HG03342 (cell line): ENCODE results near the gene CRIM1.
A peak's percentile ranks its signal among the peaks of the same experiment; 100 is the strongest.

Experiments
- ATAC-seq: cut with Tn5 transposase; IDR thresholded peaks from one replicate; pipeline ENCODE4 v1.9.1; 2021; ENCODE audit warnings: mild to moderate bottlenecking, moderate library complexity; ENCODE audit not compliant: unreplicated experiment

CRIM1 gene

DNA sequence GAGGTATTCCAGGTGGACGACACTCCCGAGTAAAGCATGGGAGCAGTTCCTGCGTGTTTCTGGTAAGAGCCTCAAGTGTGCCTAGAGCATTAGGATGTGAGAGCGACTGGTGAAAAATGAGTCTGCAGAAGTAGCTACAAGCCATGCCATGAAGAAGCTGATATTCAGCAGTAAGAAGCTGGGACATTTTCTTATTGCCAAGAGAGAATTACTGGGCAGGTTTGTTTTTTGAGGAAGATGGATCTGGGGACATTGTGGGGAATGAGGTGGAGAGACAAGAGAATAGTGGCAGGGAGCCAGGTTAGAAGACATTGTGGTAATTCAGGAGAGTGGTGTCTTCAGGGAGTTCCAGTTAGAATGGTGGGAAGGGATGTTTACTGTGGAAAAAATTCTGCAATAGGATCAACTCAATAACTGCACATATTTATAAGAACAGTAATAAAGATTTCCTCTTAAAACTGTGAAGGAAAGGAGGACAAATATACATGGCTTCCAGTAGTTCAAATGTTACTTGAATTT lies 38.2 kb downstream of the CRIM1 start:
- no peak for ATAC-seq

DNA sequence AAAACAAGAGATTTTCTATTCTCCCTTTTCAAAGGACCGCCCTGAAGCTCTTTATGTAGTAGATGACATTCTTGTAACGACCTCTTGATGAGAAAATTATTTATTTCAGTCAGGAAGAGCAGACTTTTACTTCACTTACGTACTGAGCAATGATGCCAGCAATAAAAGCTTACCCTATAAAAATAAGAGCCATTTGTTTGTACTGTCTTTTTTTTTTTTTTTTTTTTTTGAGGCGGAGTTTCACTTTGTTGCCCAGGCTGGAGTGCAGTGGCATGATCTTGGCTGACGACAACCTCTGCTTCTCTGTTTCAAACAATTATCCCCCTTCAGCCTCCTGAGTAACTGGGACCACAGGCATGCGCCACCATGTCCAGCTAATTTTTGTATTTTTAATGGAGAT lies 39.2 kb downstream of the CRIM1 start:
- ATAC-seq, result no peak

DNA sequence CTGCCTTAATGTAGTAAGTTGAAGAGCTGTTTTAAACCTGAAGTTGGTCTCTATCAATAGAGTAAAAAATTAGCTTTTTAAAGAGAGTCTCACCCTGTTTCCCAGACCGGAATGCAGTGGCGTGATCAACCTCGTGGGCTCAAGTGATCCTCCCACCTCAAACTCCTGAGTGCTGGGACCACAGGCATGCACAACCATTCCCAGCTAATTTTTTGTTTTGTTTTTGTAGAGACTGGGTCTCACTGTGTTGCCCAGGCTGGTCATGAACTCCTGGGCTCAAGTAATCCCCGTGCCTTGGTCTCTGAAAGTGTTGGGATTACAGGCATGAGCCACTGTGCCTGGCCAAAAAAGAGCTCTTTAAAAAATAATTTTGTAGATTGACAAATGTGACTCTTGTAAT lies 40.3 kb downstream of the CRIM1 start:
- no peak for ATAC-seq

DNA sequence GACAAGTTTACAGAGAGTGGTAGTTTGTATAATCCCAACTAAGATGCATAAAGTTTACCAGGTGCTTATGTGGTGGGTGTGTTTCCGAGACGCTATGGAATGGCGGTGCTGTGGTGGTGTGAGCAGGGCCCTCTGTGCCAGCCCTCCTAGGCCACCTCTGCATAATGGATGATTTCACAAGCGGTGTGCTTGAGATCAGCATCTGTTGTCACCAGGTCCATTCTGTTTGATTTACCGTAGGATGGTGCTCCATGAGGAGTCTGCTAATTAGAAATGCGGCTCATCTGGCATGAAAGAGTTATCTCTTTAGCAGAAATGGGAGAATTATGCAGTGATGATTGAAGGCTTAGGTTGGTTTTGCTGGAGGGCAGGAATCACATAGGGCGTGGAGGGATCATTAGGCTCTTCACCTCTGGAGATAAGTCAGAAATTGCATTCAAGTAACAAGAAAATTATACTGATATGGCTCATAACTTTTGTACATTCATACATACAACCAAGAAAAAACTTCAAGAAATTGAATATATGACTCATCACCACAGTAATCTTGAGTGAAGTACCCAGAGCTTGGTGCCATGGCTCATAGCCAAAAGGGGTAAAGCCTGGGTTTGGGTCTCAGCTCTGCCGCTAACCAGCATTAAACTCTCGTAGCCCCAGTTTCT lies 41.4 kb downstream of the CRIM1 start:
- no peak for ATAC-seq

DNA sequence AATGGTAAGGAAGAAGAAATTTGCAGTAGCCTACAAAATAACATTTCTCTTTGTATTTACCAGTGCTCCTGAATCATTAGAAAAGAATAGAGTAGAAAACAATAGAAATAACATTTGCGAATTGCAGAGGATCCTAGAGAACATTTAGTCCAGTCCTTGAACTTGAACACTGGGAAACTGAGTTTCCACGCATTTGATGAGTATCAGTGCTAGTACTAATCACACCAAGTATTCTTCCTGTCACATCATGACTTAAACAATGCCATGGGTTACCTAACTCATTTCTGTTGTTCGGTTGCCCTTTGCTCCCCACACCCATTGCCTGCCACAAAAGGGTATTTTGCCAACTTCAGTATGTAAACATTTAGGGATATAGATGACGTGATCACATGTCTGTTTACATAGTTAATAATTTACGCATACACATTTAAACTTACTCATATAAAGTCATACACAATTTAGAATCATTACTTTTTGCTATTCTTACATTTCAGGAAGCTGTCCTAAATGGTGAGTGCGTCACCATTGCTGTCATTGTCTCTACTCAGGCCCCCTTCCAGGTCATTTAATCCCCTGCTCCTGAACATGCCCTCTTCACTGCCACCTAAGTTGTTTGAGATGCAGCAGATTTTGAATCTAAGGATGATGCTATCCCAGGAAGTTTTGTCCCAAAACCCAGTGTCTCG lies 42.3 kb downstream of the CRIM1 start:
- ATAC-seq, result no peak

DNA sequence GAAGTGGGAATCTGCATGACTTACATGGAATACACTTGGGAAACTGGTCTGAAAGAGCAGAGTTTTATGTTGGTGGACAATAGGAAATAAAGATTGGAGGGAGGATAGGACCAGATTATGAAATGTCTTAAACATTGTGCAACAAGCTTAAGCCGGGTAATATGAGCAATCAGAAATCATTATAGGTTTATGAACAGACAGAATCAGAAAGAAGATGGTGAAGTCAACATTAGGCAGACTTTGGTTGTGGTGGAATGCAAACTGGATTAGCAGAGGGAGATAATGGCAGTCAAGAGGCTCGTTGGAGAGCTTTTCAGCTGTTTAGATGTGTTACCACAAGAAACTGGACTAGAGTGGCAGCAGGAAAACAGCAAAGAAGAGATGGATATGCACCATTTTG lies 43.5 kb downstream of the CRIM1 start:
- ATAC-seq, result no peak

DNA sequence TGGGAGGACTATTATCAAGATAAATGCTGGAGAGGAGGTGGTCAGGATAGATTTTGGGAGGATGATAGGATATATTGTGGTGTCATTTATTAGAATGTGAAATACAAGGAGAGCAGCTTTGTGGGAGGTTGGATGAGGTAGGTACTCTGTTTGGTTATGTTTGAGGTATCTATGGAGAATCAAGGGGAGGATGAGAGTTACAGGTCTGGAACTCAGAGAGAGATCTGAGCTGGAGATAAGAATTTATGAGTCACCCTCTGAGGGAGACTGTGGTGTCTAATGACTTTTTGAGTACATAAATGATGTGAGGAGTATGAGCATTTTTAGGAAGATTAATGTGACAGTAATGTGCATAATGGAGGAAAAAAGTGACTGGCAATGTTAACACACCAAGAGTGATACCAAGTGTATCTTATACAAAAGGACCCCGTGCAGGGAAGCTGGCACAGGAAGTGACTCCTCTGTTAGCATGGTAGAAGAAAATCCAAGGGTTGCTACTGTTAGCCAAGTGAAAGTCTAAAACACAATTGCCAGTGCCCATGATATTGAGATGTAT lies 48.2 kb downstream of the CRIM1 start:
- peak; percentile 67 for ATAC-seq

DNA sequence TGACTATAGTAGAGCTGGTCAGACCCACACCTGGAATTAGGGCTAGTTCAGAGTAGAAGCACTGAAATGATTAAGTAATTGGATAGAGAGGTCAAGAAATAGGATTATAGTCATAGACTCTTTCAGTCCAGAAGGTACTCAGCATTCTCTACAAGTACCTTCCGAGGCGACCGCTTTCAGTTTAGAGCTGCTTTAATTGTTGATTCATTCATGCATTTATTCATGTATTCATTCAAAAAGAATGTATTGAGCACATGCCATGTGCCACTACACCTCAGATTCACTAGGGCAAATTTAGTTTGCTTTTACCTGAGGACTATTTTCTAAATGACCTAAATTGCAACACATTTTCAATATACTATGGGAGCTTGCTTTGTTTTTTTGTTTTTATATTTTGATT lies 48.7 kb downstream of the CRIM1 start:
- no peak for ATAC-seq

DNA sequence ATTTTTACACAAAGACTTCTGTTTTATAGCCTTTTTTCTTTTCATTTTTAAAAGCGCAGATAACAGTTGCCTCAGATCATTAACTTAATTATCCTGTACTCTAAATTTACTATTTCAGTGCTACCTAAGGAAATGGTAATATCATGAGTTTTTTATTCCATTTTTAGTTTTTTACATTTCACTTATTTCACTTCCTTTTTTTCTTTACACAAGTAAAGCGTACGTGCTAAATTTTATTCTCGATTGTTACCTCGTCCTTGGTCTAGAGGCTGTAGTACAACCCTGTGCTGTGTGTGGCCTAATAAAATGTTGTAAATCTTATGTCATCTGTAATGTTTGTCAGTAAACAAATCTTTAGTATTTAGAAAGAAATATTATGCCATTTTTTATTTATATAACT lies 49.2 kb downstream of the CRIM1 start:
- ATAC-seq, result no peak

DNA sequence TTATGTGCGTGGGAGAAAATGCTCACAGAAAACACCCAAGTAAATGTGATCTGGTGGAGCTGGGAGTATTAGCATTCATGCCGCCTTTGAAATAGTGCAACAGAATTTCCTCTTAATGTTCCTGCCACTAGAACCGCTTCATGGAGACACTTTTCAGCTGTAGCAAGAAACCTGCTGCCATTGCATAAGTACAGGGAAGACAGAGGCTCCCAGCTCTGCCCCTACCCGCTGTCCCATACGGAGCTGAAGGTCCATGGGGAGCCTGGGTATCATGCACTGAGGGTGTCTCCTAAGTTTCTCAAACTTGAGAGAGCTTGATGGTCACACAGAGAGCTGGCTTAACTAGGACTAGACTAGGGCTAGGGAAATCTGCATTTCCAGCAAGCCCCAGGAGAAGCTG lies 49.6 kb downstream of the CRIM1 start:
- no peak for ATAC-seq

DNA sequence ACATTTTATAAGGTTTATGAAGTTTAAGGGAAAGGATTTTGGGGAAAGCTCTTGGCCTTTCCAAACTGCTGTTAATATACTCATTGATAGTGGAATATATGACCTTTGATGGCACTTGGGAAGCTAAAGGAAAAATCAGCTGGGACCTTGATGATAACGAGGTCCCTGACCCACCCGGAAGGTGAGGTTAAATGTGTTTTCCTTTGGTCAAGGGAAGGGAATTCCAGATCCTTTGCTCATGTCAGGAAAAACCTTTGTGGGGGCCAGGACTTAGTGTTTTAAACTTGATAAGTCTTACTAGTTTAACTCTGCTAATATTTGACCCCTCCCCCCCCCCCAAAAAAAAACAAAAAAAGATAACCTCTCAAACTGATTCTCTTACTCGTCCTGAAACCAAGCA lies 50.7 kb downstream of the CRIM1 start:
- ATAC-seq, result no peak

DNA sequence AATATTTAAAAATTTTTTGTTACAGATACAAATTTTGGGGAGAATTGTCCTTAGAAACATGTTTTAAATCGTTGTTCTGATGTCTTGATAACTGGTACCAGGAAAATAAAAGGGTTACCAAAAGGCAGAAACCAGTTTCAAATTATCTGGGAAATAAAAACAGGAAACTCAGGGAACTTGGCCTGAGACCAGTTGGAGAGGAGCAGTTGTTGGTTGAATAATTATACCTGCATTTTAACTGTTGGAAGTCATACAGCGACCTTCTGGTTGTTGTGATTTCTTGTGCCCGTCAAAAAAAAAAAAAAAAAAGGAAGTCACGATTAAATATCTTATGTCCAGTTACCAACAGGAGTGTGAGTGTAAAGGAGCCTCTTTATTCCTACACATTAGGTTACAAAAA lies 51.8 kb downstream of the CRIM1 start:
- no peak for ATAC-seq

DNA sequence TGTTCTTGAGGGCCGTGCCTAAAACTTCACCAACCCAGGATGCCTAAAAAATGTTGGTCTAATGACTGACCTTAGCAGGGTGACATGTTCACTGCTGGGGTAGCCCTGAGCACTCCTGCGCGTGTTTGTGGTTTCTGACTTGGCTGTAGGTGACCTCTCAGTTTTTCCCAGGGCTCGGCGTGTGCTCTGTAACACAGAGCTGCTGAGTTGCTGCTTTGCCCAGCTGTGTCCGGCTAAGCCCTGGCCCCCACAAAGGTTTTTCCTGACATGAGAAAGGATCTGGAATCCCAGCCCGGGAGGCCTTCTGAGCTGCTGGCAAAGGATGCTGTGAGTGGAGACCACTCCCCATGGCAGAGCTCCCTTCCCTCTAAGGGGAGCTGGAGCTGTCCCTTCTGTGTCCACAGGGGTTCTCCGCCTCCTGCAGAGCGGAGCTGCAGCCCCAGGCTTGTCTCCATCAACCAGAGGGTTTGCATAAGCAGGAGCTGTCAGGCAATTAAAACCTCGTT lies 52.7 kb downstream of the CRIM1 start:
- ATAC-seq, result no peak

DNA sequence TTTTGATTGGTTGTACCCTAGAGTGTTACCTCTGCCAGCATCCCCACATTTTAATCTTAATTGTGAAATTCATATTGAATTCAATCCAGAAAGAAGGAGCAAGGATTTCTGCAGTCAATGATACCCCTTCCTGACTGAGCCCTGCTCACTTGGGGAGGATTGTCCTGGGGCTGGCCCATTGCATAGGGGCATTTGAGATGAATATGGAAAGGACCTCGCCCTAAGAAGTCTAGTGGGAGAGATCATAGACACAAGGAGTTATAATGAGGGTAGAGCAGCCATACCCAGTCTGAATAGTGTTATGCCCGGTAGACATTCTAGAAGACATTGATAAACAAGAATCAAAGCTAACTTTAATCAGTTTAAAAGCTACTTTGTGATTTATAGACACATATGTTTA lies 53.8 kb downstream of the CRIM1 start:
- ATAC-seq, result no peak

DNA sequence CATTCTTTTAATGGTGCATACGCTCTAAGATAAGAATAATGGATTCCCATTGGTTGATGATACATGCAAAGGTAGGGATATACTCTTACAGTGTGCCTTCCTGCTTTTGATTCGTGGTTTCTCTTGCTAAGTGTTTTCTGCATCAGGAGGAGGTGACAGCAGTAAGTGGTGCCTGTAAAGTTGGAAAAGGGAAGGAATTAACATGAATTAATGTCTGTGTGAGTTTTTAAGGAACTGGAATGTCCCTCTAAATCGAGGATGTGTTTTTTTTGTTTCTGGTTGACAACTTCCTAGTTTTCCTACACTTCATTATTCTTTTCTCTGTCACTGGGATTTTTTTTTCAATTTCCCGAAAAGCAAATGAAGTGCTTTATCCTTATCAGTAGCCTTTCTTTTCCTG lies 54.4 kb downstream of the CRIM1 start:
- ATAC-seq, result no peak

DNA sequence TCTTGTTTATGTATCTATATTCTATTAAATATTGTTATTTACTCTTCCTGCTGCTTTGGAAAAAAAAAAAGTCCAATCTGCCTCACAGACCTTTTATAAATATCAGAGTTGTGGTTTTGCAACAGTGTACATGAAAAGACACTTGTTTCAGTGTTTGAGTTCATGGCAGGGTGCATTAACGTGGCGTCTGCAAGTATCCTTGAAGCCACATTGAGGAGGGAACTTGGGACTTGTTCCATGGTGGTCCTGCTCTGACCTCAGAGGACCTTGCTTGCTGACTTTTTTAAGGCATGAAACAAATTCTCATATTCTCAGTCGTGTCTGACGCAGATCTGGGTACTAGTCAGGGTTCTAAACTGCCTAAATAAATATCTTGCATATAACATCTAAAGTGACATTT lies 55.1 kb downstream of the CRIM1 start:
- ATAC-seq, result no peak

DNA sequence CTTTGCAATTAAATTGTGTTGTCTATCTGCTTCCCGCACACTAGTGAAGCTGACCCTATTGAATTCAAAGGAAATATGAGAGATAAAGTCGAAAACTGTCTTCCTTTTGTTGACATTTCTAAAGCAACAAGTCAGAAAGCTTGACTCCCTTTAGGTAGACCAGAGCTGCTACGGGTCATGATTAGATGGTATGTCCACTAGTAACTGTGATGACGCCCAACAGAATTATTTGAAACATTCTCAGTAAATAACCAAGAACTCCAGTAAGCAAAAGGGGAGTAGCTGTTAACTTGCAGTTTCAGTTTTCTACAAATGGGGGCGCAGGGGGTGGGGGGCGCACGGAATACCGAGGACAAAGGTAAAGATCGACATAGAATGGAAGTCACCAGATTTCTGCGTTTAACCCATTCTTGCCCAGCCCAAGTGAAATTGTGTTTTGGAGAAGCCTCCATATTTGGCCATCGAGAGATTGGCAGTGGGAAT lies 56.4 kb downstream of the CRIM1 start:
- ATAC-seq, result no peak

DNA sequence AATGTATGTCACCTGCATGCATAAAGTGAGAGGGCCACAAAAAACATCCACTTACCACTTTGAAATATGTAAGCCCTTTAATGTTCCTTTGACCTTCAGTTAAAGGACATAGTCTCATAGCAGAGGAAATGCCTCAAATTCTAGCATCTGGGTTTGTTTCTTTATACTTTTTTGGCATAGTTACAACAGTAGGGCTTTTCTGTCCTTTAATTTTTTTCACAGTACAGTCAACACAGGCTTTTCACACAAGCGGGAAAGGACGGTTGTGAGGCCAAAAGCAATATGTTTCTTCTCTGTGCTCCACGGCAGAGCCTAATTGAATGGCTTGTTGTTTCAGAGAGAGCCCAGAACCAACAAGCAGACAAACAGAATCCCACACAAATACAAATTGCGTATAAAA lies 57.6 kb downstream of the CRIM1 start:
- no peak for ATAC-seq

DNA sequence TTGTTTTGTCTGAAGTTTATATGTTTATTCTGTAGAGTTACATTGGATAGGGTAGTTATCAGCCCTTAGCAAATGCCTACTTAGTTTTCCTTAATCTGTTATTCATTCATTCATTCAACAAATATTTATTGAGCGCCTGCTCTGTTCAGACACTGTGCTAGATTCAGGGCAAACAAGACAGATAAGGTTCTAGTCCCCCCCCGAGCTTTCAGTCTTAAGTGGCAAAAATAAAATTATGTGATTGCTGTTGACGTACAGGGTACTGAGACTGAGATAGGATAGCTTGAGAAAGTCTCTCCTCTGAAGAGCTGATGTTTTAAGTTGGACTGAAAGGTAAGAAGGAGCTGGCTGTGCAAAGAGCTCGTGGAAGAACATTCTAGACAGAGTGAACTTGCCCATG lies 58.7 kb downstream of the CRIM1 start:
- no peak for ATAC-seq

DNA sequence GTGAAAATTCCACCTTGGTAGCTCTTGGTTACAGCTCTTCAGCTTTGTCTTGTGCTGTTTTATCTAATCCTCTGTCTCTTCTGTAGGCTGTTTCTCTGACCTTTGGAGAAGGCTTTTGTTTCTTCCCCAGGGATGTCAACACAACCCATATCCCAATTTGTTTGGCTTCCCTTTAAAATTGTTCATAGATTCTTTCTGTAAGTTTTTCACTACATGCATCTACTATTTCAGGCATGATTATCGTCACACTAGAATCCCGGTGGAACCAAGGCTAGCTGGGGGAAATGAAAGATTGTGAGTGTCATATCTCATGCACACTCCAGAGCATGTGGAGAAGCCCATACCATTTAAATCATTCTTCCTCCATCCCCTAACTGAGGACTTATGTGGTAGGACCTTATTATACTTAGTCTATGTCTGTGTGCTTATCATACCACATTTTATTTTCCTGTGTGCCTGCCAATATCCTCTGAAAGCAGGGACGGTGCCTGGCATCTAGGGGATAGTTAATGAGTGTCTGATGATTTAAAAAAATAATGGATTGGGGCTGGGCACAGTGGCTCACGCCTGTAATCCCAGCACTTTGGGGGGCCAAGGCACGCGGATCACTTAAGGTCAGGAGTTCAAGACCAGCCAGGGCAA lies 59.9 kb downstream of the CRIM1 start:
- ATAC-seq, result no peak

DNA sequence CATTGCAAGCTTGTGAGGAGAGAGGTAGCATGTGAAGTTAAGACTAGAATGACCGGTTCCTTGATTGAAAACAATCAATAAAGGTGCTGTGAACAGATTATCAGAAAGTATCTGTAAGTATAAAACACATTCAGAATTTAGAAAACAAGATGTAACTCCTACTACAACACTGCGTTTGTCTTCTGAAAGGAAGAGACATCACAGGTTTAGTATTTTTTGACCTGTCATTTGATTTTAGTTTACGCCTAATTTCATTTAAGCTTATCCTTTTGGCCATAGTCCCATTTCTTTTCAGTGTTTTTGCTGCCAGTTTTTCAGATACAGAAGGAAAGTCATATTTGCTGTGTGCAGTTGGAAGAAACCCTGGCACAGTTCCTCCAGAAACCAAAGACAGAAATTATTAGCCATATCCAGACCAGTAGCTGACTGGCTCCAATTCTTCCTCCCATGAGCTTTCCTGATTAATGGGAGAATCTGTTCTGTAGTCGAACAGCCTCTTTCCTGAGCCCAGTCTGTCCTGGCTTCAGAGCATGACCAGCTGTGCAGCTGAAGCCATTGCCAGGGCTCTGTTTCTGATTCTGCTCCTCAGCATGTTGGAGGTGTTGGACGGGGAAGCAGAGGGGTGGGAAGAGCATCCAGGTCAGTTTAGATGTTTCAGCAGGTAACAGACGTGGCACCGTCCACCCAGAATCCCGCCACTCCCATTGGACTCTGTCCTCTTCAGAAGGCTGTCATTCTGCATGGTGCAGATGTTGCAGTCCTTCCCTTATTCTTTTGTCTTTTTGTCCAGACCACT lies 61.0 kb downstream of the CRIM1 start:
- ATAC-seq, result no peak
